HG03066 (cell line): ENCODE data around the gene ERP29.
"Not testable (repeated sequence)": the region's sequence is repeated elsewhere in the genome, so short reads cannot be mapped to it uniquely, and the experiment has no call there.

ENCODE experiments used
- ATAC-seq: cut with Tn5 transposase; IDR thresholded peaks from one replicate; pipeline ENCODE4 v1.9.1; 2021; ENCODE audit warnings: low read depth; ENCODE audit not compliant: unreplicated experiment

The ERP29 gene

GRCh38 chr12:112012775-112013600 lies at the start of gene ERP29, which contains the start of gene TMEM116:
TSS of gene ERP29 (plus strand) at chr12:112013426. CDS start at chr12:112013466, 40 bp downstream.
TSS of gene TMEM116 (minus strand) at chr12:112013165. CDS start at chr12:112005270, 7,895 bp downstream.
- ATAC-seq: peak; percentile 53

GRCh38 chr12:111964935-111965334 lies 48.3 kb upstream of the ERP29 start:
- ATAC-seq: no peak

GRCh38 chr12:111971800-111972199 lies 41.4 kb upstream of the ERP29 start:
- no peak for ATAC-seq

- no peak for ATAC-seq
Measured at GRCh38 chr12:111975161-111975931, 37.9 kb upstream of the ERP29 start.

DNA sequence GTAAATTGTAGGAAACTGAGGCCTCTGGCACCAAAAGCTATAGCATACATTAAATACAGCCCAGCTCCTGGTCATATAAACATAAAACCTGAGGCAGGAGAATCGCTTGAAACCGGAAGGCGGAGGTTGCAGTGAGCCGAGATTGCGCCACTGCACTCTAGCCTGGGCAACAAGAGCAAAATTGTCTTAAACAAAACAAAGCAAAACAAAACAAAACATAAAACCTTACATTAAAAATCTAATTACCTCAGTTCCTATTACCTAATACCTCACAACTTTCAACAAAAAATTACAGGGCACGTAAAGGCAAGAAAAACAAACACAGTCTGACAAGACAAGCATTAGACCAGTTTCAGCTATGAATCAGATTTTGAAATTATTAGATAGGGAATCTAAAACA lies 36.9 kb upstream of the ERP29 start:
- ATAC-seq: no peak

- no peak for ATAC-seq
Measured at GRCh38 chr12:111976860-111977259, 36.4 kb upstream of the ERP29 start.

DNA sequence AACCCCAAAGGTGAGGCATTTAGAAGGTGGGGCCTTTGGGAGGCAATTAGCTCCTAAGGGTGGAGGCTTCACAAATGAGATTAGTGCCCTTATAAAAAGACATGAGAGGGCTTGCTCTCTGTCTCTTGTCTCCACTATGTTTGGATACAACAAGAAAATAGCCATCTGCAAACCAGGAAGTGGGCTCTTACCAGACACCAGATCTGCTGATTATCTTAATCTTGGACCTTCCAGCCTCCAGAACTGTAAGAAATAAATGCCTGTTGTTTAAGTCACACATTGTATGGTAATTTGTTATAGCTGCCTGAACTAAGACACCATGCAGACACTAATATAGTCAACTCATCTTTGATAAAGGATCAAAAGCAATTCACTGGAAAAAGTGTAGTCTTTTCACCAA lies 34.7 kb upstream of the ERP29 start:
- ATAC-seq: no peak

DNA sequence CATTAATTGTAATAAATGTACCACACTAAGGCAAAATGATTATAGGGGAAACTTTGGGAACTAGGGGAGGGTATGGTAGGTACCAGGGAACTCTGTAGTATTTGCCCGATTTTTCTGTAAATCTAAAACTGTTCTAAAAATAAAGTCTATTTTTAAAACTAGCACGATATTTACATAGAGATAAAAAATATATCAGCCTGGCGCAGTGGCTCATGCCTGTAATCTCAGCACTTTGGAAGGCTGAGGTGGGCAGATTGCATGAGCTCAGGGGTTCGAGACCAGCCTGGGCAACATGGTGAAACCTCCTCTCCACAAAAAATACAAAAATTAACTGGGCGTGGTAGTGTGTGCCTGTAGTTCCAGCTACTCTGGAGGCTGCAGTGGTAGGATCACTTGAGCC lies 32.6 kb upstream of the ERP29 start:
- ATAC-seq: no peak

DNA sequence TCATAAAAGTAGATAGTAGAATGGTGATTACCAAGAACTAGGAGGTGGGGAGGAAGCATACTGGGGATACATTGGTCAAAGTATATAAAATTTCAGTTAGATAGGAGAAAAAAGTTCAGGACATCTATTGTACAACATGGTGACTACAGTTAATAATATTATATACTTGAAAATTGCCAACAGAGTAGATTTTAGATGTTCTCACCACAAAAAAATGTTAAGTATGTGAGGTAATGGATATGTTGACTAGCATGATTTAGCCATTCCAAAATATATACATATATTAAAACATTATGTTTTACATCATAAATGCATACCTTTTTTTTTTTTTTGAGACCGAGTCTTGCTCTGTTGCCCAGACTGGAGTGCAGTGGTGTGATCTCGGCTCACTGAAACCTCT lies 31.2 kb upstream of the ERP29 start:
- no peak for ATAC-seq

DNA sequence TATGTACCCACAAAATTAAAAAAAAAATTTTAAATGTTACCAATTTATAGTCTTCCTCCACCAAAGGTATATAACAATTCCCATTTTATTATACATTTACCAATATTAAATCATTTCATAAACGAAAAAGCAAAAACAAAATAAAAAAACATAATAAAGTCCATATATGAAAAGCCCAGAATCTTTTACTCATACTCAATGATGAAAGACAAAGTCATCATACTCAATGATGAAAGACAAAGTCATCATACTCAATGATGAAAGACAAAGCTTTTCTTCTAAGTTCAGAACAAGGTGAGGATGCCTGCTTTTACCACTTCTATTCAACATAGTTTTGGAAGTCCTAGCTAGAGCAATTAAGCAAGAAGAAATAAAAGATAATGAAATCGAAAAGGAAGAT lies 28.4 kb upstream of the ERP29 start:
- ATAC-seq: no peak

DNA sequence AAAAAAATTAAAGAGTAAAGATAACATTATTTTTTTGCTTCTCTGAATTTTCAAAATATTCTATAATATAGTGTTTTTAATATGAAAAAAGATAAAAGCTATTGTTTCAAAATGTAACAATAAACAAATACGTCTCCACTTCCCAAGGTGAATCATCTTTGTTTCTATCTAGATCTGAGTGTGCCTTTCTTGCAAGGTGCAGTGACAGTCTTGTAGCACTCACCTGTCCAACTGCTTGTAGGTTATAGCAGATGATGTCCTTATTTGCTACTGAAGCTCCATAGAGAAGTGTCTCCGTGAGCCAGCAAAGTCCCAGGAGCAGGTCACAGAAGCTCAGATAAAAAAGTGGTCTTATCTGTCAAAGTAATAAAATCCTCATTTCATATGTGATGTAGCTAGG lies 21.7 kb upstream of the ERP29 start:
- ATAC-seq: no peak

GRCh38 chr12:111991946-111992345 lies 21.3 kb upstream of the ERP29 start:
- ATAC-seq: no peak

DNA sequence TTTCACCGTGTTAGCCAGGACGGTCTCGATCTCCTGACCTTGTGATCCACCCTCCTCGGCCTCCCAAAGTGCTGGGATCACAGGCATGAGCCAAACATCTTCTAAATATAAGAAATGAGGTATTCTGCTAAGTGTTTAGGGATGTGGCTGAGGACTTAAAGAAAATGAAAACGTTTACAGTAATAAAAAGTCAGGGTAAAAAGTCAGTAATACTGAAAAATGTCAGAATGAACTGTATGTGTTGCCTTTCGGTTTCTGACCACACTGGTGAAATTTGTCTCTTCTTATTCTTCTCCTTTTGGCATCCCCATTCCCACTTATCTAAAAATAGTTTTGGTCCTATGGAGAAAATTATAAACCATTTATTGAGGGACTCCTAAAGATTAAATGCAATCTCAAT lies 20.8 kb upstream of the ERP29 start:
- no peak for ATAC-seq

- ATAC-seq: no peak
Measured at GRCh38 chr12:111993292-111994150, 19.7 kb upstream of the ERP29 start.

- ATAC-seq: not testable (repeated sequence)
Measured at GRCh38 chr12:111994211-111995111, 18.8 kb upstream of the ERP29 start.

DNA sequence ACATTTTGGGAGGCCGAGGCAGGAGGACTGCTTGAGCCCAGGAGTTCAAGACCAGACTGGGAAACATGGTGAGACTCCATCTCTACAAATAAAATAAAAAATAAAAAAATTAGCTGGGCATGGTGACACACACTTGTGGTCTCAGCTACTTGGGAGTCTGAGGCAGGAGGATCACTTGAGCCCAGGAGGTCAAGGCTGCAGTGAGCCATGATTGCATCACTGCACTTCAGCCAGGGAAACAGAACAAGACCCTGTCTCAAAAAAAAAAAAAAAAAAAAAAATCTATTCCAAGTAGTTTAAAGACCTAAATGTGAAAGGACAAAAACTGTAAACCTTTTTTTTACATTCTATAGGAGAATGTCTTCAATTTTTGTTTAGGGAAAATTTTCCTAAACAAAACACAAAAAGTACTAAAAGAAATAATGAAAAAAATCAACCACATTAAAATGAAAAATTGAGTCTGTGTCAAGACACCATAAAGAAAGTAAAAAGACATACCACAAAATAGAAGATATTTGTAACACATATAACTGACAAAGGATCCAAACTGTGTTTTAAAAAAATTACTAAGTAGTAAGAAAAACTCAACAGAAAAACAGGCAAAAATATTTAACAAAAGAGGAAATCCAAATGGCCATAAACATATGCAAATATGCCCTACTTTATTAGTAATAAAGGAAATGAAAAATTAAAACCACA lies 17.3 kb upstream of the ERP29 start:
- no peak for ATAC-seq

GRCh38 chr12:111997300-111997699 lies 15.9 kb upstream of the ERP29 start:
- no peak for ATAC-seq

DNA sequence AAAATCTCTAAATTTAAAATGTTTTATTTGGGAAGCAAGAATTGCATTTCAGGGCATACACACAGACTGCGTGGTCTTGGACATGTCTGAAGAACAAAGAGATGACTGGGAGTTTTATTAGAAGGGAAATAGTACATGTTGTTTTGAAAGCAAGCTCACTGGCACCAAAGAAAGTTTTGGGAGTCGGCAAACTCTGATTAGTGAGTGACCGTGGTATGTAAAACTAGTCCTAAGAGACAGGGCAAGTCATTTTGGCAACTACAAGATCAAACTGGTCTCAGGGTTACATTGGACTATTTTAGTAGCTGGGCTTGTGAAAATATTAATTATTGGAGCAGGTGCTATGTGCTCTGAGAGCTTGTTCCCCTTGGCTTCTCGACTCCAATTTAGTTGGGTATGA lies 15.2 kb upstream of the ERP29 start:
- ATAC-seq: no peak

DNA sequence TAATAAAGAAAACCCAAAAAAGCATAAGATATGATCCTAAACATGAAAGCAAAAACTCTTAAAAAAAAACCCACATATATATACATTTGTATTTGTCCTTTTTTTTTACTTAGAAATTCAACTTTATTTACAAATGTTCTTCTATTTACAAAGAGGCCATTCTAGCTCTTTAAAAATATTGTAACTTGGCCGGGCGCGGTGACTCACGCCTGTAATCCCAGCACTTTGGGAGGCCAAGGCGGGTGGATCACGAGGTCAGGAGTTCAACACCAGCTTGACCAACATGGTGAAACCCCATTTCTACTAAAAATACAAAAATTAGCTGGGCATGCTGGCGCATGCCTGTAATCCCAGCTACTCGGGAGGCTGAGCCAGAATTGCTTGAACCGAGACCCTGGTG lies 14.1 kb upstream of the ERP29 start:
- ATAC-seq: not testable (repeated sequence)
